Esophagus squamous epithelium (tissue), 5 donors: ENCODE results near the gene ZNF628. TPM values are rescaled to one million over a fixed set of nuclear protein-coding genes. Genes with fewer than 3 reads are reported as not detected.

Experiments
- DNase-seq: peaks from one replicate; lab custom pipeline; 2025; lab: John Stamatoyannopoulos, UW
- H3K27ac ChIP-seq, 4 donors: fragments of 200-600 bp; sonication (generic); one replicate each; pipeline ENCODE4 v1.5.1; 2016 to 2019; ENCODE audit warnings: mild to moderate bottlenecking in 1 of 4
- H3K27me3 ChIP-seq, 4 donors: fragments of 200-600 bp; sonication (generic); 1 replicate in 3 of 4; 2 replicates in 1 of 4; pipeline versions ENCODE4 v1.5.1 to v1.6.0; 2017 to 2021; ENCODE audit warnings: antibody characterized with exemption in 1 of 4
- H3K36me3 ChIP-seq, 3 donors: fragments of 200-600 bp; sonication (generic); one replicate each; pipeline ENCODE4 v1.5.1; 2016 to 2019
- H3K4me1 ChIP-seq, 3 donors: fragments of 200-600 bp; sonication (generic); one replicate each; pipeline ENCODE4 v1.5.1; 2017 to 2019
- H3K4me3 ChIP-seq, 4 donors: fragments of 200-600 bp; sonication (generic); 1 replicate in 3 of 4; 2 replicates in 1 of 4; pipeline ENCODE4 v1.5.1; 2016 to 2019; ENCODE audit warnings: mild to moderate bottlenecking in 2 of 4, moderate library complexity in 1 of 4
- H3K9me3 ChIP-seq, 3 donors: fragments of 200-600 bp; sonication (generic); one replicate each; pipeline ENCODE4 v1.5.1; 2016 to 2019
- CTCF ChIP-seq, 6 experiments: fragments of 450-650 bp in 4 of 6; fragments of 200-600 bp in 2 of 6; sonication (generic) in 2 of 6; IDR thresholded peaks; one replicate each; pipeline ENCODE4 v1.5.1; 2016 to 2019; ENCODE audit warnings: antibody characterized with exemption in 6 of 6, mild to moderate bottlenecking in 4 of 6, moderate library complexity in 4 of 6
- POLR2A ChIP-seq, 4 donors: fragments of 450-650 bp; IDR thresholded peaks; one replicate each; pipeline ENCODE4 v1.6.1; 2017; ENCODE audit warnings: antibody characterized with exemption in 4 of 4, mild to moderate bottlenecking in 4 of 4, moderate library complexity in 3 of 4
- WGBS, 2 donors: methylation state at CpG; one replicate each; pipeline ENCODE4 v1.1.5; 2018; 5-methylcytosine and 5-hydroxymethylcytosine counted together
- intact Hi-C: fragments of 100-400 bp; cut with DNase I; formaldehyde crosslinking; loops from one replicate; pipeline ENCODE4 v1.15.0; 2022
- total RNA-seq, 4 donors: library from RNA; depleted of rRNA; stranded (reverse); fragments of >200 nt; gene quantifications; one replicate each; pipeline ENCODE4 v1.1.0, GENCODE V29; 2016
- donor health status: DM: yes; HTN: yes; CAD: no.

Gene ZNF628
- total RNA-seq, 4 donors from 2014 or later: 4.4 to 22.0 (median 6.8) TPM

- WGBS, 2 donors: 93% methylated on average over 3 of the region's 83 CpGs; no CpG with 5 or more reads in 1 of the 2 donors
- DNase-seq: no peak
Measured at GRCh38 chr19:55482156-55482961, 5.9 kb downstream of the ZNF628 start.

GRCh38 chr19:55482967-55483705, 6.7 kb downstream of the ZNF628 start:
- no peaks in the 10 kb centered on the region for H3K9me3 ChIP-seq
- DNase-seq: no peak
- no peaks in the 10 kb centered on the region for H3K27me3 ChIP-seq
- H3K4me1 ChIP-seq: peaks cover 38 to 50% (median 38%) of the 10 kb centered on the region in 3 donors
- 90% methylated on average over 8 of the region's 47 CpGs; no CpG with 5 or more reads in 1 of the 2 donors for WGBS, 2 donors
- H3K36me3 ChIP-seq: peaks cover 0 to 37% (median 21%) of the 10 kb centered on the region in 3 donors
- TF ChIP-seq CTCF (IDR thresholded peaks at IDR 0.05) (no peak), POLR2A (IDR thresholded peaks at IDR 0.05) (no peak)
- no peak overlapping the region for H3K4me3 ChIP-seq
- intact Hi-C loops: no loop called here
- H3K27ac ChIP-seq: no peak overlapping the region

More at GRCh38 chr19:55482156-55482961, 5.9 kb downstream of the ZNF628 start:
- Histone ChIP-seq H3K4me3 (no peak overlapping the region), H3K36me3 (peaks cover 0 to 37% (median 21%) of the 10 kb centered on the region in 3 donors), H3K27me3 (no peaks in the 10 kb centered on the region), H3K4me1 (peaks cover 38 to 50% (median 45%) of the 10 kb centered on the region in 3 donors), H3K9me3 (no peaks in the 10 kb centered on the region), H3K27ac (no peak overlapping the region)
- no peak for TF ChIP-seq CTCF (IDR thresholded peaks at IDR 0.05)
- no peak for TF ChIP-seq POLR2A (IDR thresholded peaks at IDR 0.05)
- intact Hi-C loops: no loop called here

DNA sequence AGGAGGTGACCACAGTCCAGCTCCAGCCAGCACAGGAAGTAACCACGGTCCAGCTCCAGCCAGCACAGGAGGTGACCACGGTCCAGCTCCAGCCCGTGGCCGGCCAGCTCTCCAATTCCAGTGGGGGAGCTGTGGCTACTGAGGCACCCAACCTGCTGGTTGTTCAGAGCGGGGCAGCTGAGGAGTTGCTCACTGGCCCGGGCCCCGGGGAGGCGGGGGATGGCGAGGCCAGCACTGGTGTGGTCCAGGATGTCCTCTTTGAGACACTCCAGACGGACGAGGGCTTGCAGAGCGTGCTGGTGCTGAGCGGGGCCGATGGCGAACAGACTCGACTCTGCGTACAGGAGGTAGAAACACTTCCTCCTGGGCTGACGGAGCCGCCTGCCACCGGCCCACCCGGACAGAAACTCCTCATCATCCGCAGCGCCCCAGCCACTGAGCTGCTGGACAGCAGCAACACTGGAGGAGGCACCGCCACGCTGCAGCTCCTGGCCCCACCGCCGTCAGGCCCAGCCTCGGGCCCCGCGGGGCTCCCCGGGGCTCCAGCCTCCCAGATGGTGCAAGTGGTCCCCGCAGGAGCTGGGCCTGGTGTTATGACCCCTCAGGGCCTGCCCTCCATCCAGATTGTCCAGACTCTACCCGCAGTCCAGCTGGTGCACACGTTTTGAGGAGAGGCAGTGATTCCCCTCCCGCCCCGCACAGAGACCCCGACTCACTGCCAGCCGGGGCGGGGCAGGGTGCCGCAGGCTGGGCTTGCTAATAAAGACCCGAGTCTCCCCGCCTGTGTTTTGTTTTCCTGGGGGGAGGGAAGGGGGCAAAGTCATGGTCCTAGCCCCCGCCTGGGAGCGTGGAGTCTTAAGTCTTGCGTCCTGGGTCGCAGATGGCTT, 7.5 kb downstream of the ZNF628 start:
- Histone ChIP-seq H3K27me3 (peaks cover 0 to under 1% (median 0%) of the 10 kb centered on the region in 4 donors), H3K36me3 (peaks cover 0 to 37% (median 21%) of the 10 kb centered on the region in 3 donors), H3K27ac (peak overlapping the region in 3 of 4 donors; percentile 86 to 94 (median 90)), H3K4me3 (peak overlapping the region in 2 of 4 donors; percentile 61 to 82), H3K9me3 (no peaks in the 10 kb centered on the region), H3K4me1 (peaks cover 35 to 53% (median 36%) of the 10 kb centered on the region in 3 donors)
- DNase-seq: no peak
- TF ChIP-seq POLR2A (IDR thresholded peaks at IDR 0.05): no peak
- TF ChIP-seq CTCF (IDR thresholded peaks at IDR 0.05): no peak
- intact Hi-C loops: no loop called here
- 74 to 82% methylated on average over 10 to 12 of the region's 46 CpGs for WGBS, 2 donors

DNA sequence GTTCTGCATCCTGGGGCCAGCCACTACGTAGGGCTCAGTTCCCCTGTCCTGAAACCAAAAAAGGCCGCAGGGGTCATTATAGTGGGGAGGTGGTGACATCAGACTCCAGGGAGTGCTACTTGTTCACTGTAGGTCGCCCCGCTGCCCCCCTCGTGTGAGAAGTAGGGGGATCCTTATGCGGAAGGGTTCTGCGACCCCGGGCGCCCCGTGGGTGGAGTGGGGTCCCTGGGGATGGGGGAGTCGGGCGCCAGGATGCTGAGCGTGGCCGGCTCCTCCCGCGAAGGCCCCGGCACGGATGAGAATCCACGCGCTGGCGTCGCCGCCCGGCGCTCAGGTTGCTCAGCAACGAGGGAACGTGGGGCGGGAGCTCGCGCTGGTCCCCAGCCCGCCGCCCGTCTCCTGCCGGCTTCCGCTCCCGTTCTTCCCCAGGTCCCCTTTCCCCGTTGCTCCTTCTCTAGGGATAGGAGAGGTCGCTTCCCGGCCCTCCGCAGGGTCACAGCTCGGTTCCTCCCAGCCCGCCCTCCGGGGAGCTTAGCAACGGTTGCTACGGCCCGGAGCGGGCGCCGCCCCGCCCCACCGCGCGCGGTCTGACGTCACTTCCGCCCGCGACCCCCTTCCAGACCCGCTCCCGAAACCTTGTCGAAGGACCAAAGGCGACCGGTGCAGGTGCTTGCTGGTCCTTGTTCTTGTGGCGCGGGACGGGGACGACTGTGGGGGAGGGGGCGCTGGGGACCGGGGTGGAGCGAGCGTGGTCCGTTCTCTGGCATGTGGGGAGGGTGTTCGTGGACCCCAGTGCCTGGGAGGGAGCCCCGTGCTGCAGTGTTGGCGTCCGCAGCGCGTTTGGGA, 8.4 kb downstream of the ZNF628 start, which contains the start of gene NAT14:
NAT14 (plus strand) TSS at position 596 of the 846 bp plus-strand sequence. CDS start 521 bp downstream, outside the sequence.
- TF ChIP-seq CTCF (IDR thresholded peaks at IDR 0.05) (no peak), POLR2A (IDR thresholded peaks at IDR 0.05) (no peak)
- Histone ChIP-seq H3K27me3 (peaks cover 0 to 9% (median 0%) of the 10 kb centered on the region in 4 donors), H3K4me3 (peak within 1 kb of the TSS; percentile 27 to 82 (median 56)), H3K9me3 (no peaks in the 10 kb centered on the region), H3K27ac (peak within 1 kb of the TSS; percentile 77 to 94 (median 88)), H3K4me1 (peaks cover 35 to 61% (median 42%) of the 10 kb centered on the region in 3 donors), H3K36me3 (peaks cover 0 to 37% (median 21%) of the 10 kb centered on the region in 3 donors)
- intact Hi-C loops: no loop called here
- WGBS, 2 donors: 0% methylated on average over 11 to 30 of the region's 78 CpGs
- no peak for DNase-seq
